SK-N-SH (cell line): ENCODE measurements around the gene SLC25A4. TPM values are rescaled to one million over a fixed set of nuclear protein-coding genes. Genes with fewer than 3 reads are reported as not detected.

Experiments
- CTCF ChIA-PET: fragments of 300-600, 350-600 bp; formaldehyde crosslinking; extraction: SDS; loops from one replicate; lab custom pipeline; 2021; lab: Yijun Ruan, JAX
- POLR2A ChIA-PET: fragments of 350-600 bp; sonication (Branson Sonifier 250); formaldehyde crosslinking; extraction: SDS; loops from one replicate; lab custom pipeline; 2020; ENCODE audit warnings: antibody characterized with exemption, inconsistent platforms; lab: Yijun Ruan, JAX
- DNase-seq: peaks from one replicate; pipeline ENCODE4 v3.0.0; 2012
- H2AFZ ChIP-seq: fragments of 200-600 bp; sonication (generic); 2 replicates; pipeline ENCODE4 v1.8.1; 2016; ENCODE audit warnings: antibody characterized with exemption, mild to moderate bottlenecking, low read depth
- H3F3A ChIP-seq: fragments of 200-600 bp; sonication (generic); replicated peaks from 2 replicates; pipeline ENCODE3; 2016; ENCODE audit warnings: antibody characterized with exemption, mild to moderate bottlenecking; ENCODE audit not compliant: insufficient read depth
- H3K27ac ChIP-seq, 2 experiments: fragments of 200-500 bp in 1 of 2; fragments of 200-600 bp in 1 of 2; sonication (Bioruptor generic) in 1 of 2; sonication (generic), shearing (Covaris generic) in 1 of 2; 2 replicates each; pipeline versions ENCODE4 v1.5.1 to v1.6.1; 2014 to 2016; ENCODE audit warnings: low read depth in 2 of 2, inconsistent platforms in 1 of 2, low read length in 1 of 2, mild to moderate bottlenecking in 1 of 2, mixed read lengths in 1 of 2
- H3K27me3 ChIP-seq: fragments of 200-600 bp; sonication (generic), shearing (Covaris generic); 2 replicates; pipeline ENCODE4 v1.6.1; 2016; ENCODE audit warnings: mixed run types; ENCODE audit not compliant: insufficient read depth
- H3K36me3 ChIP-seq, 2 experiments: fragments of 200-500 bp in 1 of 2; fragments of 200-600 bp in 1 of 2; sonication (Bioruptor generic) in 1 of 2; sonication (generic) in 1 of 2; replicated peaks in 1 of 2; 2 replicates each; pipeline versions ENCODE3 to v1.5.1; 2014 to 2016; ENCODE audit warnings: low read length in 1 of 2, mild to moderate bottlenecking in 1 of 2; ENCODE audit not compliant: insufficient read depth in 2 of 2, control insufficient read depth in 1 of 2
- H3K4me1 ChIP-seq, 2 experiments: fragments of 200-500 bp in 1 of 2; fragments of 200-600 bp in 1 of 2; sonication (Bioruptor generic) in 1 of 2; sonication (generic), shearing (Covaris generic) in 1 of 2; 2 replicates each; pipeline versions ENCODE4 v1.5.1 to v1.6.1; 2014 to 2016; ENCODE audit warnings: low read depth in 1 of 2, low read length in 1 of 2, mixed run types in 1 of 2; ENCODE audit not compliant: insufficient read depth in 2 of 2, control insufficient read depth in 1 of 2
- H3K4me2 ChIP-seq: fragments of 200-600 bp; sonication (generic), shearing (Covaris generic); 2 replicates; pipeline ENCODE4 v1.6.1; 2017; ENCODE audit warnings: mixed run types
- H3K4me3 ChIP-seq, 2 experiments: fragments of 200-500 bp in 1 of 2; fragments of 200-600 bp in 1 of 2; sonication (Bioruptor generic) in 1 of 2; sonication (generic), shearing (Covaris generic) in 1 of 2; 2 replicates each; pipeline versions ENCODE4 v1.5.1 to v1.8.1; 2014 to 2016; ENCODE audit warnings: low read depth in 2 of 2, inconsistent platforms in 1 of 2, low read length in 1 of 2, mild to moderate bottlenecking in 1 of 2, mixed read lengths in 1 of 2, moderate library complexity in 1 of 2
- H3K79me2 ChIP-seq: fragments of 200-600 bp; sonication (generic); 2 replicates; pipeline ENCODE4 v1.8.1; 2017; ENCODE audit warnings: mild to moderate bottlenecking; ENCODE audit not compliant: insufficient read depth
- H3K9ac ChIP-seq: fragments of 200-600 bp; sonication (generic); 2 replicates; pipeline ENCODE4 v1.6.1; 2017; ENCODE audit warnings: mixed run types
- H3K9me2 ChIP-seq: fragments of 200-600 bp; sonication (generic); 2 replicates; pipeline ENCODE4 v1.6.1; 2017; ENCODE audit warnings: mixed run types
- H3K9me3 ChIP-seq: fragments of 200-600 bp; sonication (generic); 2 replicates; pipeline ENCODE4 v1.6.1; 2017; ENCODE audit warnings: mixed run types, mild to moderate bottlenecking, moderate library complexity
- H4K20me1 ChIP-seq: fragments of 200-600 bp; sonication (generic); 2 replicates; pipeline ENCODE4 v1.6.1; 2017; ENCODE audit warnings: mild to moderate bottlenecking, mixed run types; ENCODE audit not compliant: insufficient read depth
- ELF1 ChIP-seq: IDR thresholded peaks from 2 replicates; pipeline ENCODE4 v1.4.0; 2012
- EP300 ChIP-seq, 2 experiments: IDR thresholded peaks; 2 replicates each; pipeline versions ENCODE4 v1.4.0 to v1.6.1; 2012; ENCODE audit warnings: borderline replicate concordance in 1 of 2, low read depth in 1 of 2, low read length in 1 of 2
- EZH2phosphoT487 ChIP-seq: fragments of 200-600 bp; sonication (generic); IDR thresholded peaks from 2 replicates; pipeline ENCODE4 v1.6.1; 2017; ENCODE audit warnings: low read depth, mixed run types, mild to moderate bottlenecking, antibody characterized with exemption, moderate library complexity, borderline replicate concordance
- FOSL2 ChIP-seq: IDR thresholded peaks from 2 replicates; pipeline ENCODE4 v1.4.0; 2012; ENCODE audit warnings: low read depth, mild to moderate bottlenecking, moderate library complexity, borderline replicate concordance
- FOXJ3 ChIP-seq: sonication (generic); formaldehyde crosslinking; IDR thresholded peaks from 2 replicates; pipeline ENCODE4 v1.5.1; 2020; ENCODE audit warnings: mild to moderate bottlenecking, missing genetic modification reagents
- FOXM1 ChIP-seq: IDR thresholded peaks from 2 replicates; pipeline ENCODE4 v1.4.0; 2012; ENCODE audit warnings: low read depth, mild to moderate bottlenecking
- JUND ChIP-seq: IDR thresholded peaks from 2 replicates; pipeline ENCODE4 v1.4.0; 2012
- MEF2A ChIP-seq: IDR thresholded peaks from 2 replicates; pipeline ENCODE4 v1.4.0; 2012; ENCODE audit warnings: low read depth, borderline replicate concordance
- MXI1 ChIP-seq: IDR thresholded peaks from 2 replicates; pipeline ENCODE4 v1.6.1; 2012; ENCODE audit warnings: mild to moderate bottlenecking, low read depth, low read length, improper control_type of control experiment
- NFIC ChIP-seq: IDR thresholded peaks from 2 replicates; pipeline ENCODE4 v1.4.0; 2012; ENCODE audit warnings: borderline replicate concordance
- NRF1 ChIP-seq: IDR thresholded peaks from 2 replicates; pipeline ENCODE4 v1.6.1; 2012; ENCODE audit warnings: low read depth, mild to moderate bottlenecking, low read length
- RCOR1 ChIP-seq: fragments of 150-350 bp; IDR thresholded peaks from 2 replicates; pipeline ENCODE4 v1.6.1; 2017; ENCODE audit warnings: antibody characterized with exemption, low read length
- RFX5 ChIP-seq: IDR thresholded peaks from 2 replicates; pipeline ENCODE4 v1.6.1; 2012; ENCODE audit warnings: mild to moderate bottlenecking, improper control_type of control experiment, low read length
- RXRA ChIP-seq: IDR thresholded peaks from 2 replicates; pipeline ENCODE4 v1.4.0; 2012; ENCODE audit warnings: low read depth, mild to moderate bottlenecking, borderline replicate concordance
- SIN3A ChIP-seq: IDR thresholded peaks from 2 replicates; pipeline ENCODE4 v1.6.1; 2012; ENCODE audit warnings: low read depth, mild to moderate bottlenecking, low read length, moderate library complexity, borderline replicate concordance
- SMC3 ChIP-seq: IDR thresholded peaks from 2 replicates; pipeline ENCODE4 v1.6.1; 2012; ENCODE audit warnings: low read depth, low read length, improper control_type of control experiment
- TAF1 ChIP-seq: IDR thresholded peaks from 2 replicates; pipeline ENCODE4 v1.6.1; 2012; ENCODE audit warnings: low read depth, mild to moderate bottlenecking, low read length, moderate library complexity, borderline replicate concordance
- TCF12 ChIP-seq: IDR thresholded peaks from 2 replicates; pipeline ENCODE4 v1.4.0; 2012
- TEAD4 ChIP-seq: IDR thresholded peaks from 2 replicates; pipeline ENCODE4 v1.4.0; 2012; ENCODE audit warnings: mild to moderate bottlenecking, borderline replicate concordance; ENCODE audit not compliant: insufficient read depth
- WGBS: methylation state at CpG from one replicate; pipeline ENCODE4 v1.1.6; 2017; ENCODE audit warnings: low lambda C conversion rate; 5-methylcytosine and 5-hydroxymethylcytosine counted together
- polyA plus RNA-seq, 3 experiments: library from polyadenylated mRNA; depleted of rRNA; stranded (reverse); fragments of >200 nt; gene quantifications; 2 replicates each; pipeline ENCODE4 v1.2.3, GENCODE V29; 2012
- TF ChIP-seq, protein P1 (sequence below): IDR thresholded peaks from 2 replicates; pipeline ENCODE4 v1.6.1; 2012; ENCODE audit warnings: mild to moderate bottlenecking, low read depth, low read length, moderate library complexity
- TF ChIP-seq, protein P2 (sequence below): IDR thresholded peaks from 2 replicates; pipeline ENCODE4 v1.4.0; 2012; ENCODE audit warnings: low read depth, borderline replicate concordance
- TF ChIP-seq, protein P3 (sequence below): fragments of 150-350 bp; IDR thresholded peaks from 2 replicates; pipeline ENCODE4 v1.6.1; 2016; ENCODE audit warnings: mild to moderate bottlenecking, low read depth, low read length
- TF ChIP-seq, protein P4 (sequence below): IDR thresholded peaks from 2 replicates; pipeline ENCODE4 v1.4.0; 2012; ENCODE audit warnings: low read depth, borderline replicate concordance
- TF ChIP-seq, protein P5 (sequence below): IDR thresholded peaks from 2 replicates; pipeline ENCODE4 v1.4.0; 2012; ENCODE audit warnings: low read depth
- TF ChIP-seq, protein P6 (sequence below): fragments of 200-600 bp; sonication (generic); IDR thresholded peaks from 2 replicates; pipeline ENCODE4 v1.6.1; 2017; ENCODE audit warnings: antibody characterized with exemption, mild to moderate bottlenecking, moderate library complexity

The SLC25A4 gene
- polyA plus RNA-seq, 1 of the 3 experiments (the other 2 are of a cell fraction), result 36.2 TPM

DNA sequence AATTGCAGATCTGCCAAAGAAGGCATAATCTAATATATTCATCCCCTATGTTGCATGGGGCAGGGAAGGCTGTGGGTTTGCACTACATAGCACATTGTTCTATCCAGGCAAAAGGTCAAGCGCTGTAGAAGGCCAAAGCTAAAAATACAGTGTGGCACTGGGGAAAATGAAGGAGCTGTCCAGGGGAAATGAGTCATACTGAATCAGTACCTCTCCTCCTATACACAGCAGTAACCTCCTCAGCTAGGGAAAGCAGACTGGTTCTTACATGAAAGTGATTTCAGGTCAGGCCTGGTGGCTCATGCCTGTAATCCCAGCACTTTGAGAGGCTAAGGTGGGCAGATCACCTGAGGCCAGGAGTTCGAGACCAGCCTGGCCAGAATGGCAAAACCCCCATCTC lies 31.0 kb upstream of the SLC25A4 start:
- Histone ChIP-seq H3K9ac (no peak overlapping the region), H2AFZ (no peak overlapping the region), H3K79me2 (no peaks in the 10 kb centered on the region), H3K27ac (peak overlapping the region in 1 of 2 experiments; percentile 80; a peak in 2 of 4 replicates), H3K27me3 (no peaks in the 10 kb centered on the region), H3K4me2 (peak overlapping the region; percentile 32), H3K4me1 (peaks cover 3 to 22% of the 10 kb centered on the region in 2 experiments), H3K36me3 (no peaks in the 10 kb centered on the region), H4K20me1 (no peaks in the 10 kb centered on the region), H3K9me3 (no peaks in the 10 kb centered on the region), H3K4me3 (no peak overlapping the region), H3K9me2 (no peaks in the 10 kb centered on the region), H3F3A (peaks cover 9% of the 10 kb centered on the region)
- POLR2A ChIA-PET, result no interaction called here
- CTCF ChIA-PET, result interaction anchor here (0.8 to 1.2 kb wide), 5 partner anchors 10 to 71 kb away, joined by 3 to 5 read pairs (median 3); no protein-coding TSS in a partner anchor
- WGBS, result 0% methylated on average over 2 of the region's 2 CpGs
- DNase-seq, result no peak
- TF ChIP-seq TEAD4 (0 out of 2 replicates have a peak, but pooled peaks have one; percentile 28), TAF1 (peak; percentile 13; the same call in 1 of the 2 replicates), TCF12 (peak; percentile 76), NFIC (peak; percentile 50; the same call in 1 of the 2 replicates), FOSL2 (peak; percentile 97), JUND (peak; percentile 91), RFX5 (no peak), SIN3A (peak; percentile 36; the same call in 1 of the 2 replicates), MXI1 (no peak), ELF1 (no peak), RCOR1 (no peak), RXRA (peak; percentile 96), NRF1 (no peak), FOXM1 (no peak), EP300 (IDR thresholded peaks at IDR 0.05; ENCODE audit: borderline replicate concordance in 1 of 2, low read depth in 1 of 2, low read length in 1 of 2) (peak in 1 of 2 experiments; percentile 54; a peak in 1 of 4 replicates), FOXJ3 (no peak), EZH2phosphoT487 (no peak), MEF2A (peak; percentile 95), SMC3 (no peak)
- TF ChIP-seq, protein P1, sequence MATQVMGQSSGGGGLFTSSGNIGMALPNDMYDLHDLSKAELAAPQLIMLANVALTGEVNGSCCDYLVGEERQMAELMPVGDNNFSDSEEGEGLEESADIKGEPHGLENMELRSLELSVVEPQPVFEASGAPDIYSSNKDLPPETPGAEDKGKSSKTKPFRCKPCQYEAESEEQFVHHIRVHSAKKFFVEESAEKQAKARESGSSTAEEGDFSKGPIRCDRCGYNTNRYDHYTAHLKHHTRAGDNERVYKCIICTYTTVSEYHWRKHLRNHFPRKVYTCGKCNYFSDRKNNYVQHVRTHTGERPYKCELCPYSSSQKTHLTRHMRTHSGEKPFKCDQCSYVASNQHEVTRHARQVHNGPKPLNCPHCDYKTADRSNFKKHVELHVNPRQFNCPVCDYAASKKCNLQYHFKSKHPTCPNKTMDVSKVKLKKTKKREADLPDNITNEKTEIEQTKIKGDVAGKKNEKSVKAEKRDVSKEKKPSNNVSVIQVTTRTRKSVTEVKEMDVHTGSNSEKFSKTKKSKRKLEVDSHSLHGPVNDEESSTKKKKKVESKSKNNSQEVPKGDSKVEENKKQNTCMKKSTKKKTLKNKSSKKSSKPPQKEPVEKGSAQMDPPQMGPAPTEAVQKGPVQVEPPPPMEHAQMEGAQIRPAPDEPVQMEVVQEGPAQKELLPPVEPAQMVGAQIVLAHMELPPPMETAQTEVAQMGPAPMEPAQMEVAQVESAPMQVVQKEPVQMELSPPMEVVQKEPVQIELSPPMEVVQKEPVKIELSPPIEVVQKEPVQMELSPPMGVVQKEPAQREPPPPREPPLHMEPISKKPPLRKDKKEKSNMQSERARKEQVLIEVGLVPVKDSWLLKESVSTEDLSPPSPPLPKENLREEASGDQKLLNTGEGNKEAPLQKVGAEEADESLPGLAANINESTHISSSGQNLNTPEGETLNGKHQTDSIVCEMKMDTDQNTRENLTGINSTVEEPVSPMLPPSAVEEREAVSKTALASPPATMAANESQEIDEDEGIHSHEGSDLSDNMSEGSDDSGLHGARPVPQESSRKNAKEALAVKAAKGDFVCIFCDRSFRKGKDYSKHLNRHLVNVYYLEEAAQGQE, result peak; percentile 93
- TF ChIP-seq, protein P2, sequence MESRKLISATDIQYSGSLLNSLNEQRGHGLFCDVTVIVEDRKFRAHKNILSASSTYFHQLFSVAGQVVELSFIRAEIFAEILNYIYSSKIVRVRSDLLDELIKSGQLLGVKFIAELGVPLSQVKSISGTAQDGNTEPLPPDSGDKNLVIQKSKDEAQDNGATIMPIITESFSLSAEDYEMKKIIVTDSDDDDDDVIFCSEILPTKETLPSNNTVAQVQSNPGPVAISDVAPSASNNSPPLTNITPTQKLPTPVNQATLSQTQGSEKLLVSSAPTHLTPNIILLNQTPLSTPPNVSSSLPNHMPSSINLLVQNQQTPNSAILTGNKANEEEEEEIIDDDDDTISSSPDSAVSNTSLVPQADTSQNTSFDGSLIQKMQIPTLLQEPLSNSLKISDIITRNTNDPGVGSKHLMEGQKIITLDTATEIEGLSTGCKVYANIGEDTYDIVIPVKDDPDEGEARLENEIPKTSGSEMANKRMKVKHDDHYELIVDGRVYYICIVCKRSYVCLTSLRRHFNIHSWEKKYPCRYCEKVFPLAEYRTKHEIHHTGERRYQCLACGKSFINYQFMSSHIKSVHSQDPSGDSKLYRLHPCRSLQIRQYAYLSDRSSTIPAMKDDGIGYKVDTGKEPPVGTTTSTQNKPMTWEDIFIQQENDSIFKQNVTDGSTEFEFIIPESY, result no peak
- TF ChIP-seq, protein P3, sequence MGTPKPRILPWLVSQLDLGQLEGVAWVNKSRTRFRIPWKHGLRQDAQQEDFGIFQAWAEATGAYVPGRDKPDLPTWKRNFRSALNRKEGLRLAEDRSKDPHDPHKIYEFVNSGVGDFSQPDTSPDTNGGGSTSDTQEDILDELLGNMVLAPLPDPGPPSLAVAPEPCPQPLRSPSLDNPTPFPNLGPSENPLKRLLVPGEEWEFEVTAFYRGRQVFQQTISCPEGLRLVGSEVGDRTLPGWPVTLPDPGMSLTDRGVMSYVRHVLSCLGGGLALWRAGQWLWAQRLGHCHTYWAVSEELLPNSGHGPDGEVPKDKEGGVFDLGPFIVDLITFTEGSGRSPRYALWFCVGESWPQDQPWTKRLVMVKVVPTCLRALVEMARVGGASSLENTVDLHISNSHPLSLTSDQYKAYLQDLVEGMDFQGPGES, result no peak
- TF ChIP-seq, protein P4, sequence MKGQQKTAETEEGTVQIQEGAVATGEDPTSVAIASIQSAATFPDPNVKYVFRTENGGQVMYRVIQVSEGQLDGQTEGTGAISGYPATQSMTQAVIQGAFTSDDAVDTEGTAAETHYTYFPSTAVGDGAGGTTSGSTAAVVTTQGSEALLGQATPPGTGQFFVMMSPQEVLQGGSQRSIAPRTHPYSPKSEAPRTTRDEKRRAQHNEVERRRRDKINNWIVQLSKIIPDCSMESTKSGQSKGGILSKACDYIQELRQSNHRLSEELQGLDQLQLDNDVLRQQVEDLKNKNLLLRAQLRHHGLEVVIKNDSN, result no peak
- TF ChIP-seq, protein P5, sequence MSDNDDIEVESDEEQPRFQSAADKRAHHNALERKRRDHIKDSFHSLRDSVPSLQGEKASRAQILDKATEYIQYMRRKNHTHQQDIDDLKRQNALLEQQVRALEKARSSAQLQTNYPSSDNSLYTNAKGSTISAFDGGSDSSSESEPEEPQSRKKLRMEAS, result peak; percentile 72
- TF ChIP-seq, protein P6, sequence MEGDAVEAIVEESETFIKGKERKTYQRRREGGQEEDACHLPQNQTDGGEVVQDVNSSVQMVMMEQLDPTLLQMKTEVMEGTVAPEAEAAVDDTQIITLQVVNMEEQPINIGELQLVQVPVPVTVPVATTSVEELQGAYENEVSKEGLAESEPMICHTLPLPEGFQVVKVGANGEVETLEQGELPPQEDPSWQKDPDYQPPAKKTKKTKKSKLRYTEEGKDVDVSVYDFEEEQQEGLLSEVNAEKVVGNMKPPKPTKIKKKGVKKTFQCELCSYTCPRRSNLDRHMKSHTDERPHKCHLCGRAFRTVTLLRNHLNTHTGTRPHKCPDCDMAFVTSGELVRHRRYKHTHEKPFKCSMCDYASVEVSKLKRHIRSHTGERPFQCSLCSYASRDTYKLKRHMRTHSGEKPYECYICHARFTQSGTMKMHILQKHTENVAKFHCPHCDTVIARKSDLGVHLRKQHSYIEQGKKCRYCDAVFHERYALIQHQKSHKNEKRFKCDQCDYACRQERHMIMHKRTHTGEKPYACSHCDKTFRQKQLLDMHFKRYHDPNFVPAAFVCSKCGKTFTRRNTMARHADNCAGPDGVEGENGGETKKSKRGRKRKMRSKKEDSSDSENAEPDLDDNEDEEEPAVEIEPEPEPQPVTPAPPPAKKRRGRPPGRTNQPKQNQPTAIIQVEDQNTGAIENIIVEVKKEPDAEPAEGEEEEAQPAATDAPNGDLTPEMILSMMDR, result no peak
